Measurements from ENCODE around the gene SIAH3. TPM values are rescaled to one million over a fixed set of nuclear protein-coding genes. Genes with fewer than 3 reads are reported as not detected.

SIAH3 gene
- total RNA-seq, 1 donor from 2014 or later: 0.08 TPM

DNA sequence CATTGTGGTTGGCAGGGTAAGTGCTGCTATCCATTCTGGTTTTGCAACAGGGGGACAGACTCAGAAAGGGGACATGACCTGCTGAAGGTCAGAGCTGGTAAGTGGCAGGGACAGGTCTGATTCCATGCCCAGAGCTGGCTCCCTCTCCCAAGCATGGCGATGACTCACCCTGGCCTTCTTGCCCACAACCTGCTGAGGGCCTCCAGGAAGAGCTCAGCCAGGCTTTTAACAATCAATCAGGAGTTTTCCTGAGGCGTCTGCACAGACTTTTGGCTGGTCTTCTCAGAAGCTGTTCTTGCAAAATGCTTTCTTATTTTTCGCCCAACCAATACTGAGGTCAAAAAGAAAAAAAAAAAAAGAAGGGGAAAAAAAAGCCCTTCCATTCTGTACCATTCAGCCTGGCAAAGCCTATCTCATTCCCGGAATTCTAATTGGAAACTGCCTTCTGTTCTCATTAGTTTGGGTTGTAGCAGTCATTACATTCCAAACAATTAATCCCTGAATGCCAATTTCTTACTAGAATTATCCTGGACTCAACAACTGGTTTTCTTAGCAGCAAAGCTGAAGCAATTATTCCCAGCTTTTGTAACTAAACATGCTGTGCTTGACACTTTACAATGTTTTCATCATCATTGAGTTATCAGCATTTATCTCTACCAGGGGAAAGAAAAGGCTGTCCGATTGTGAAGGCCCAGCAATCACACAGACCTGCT lies 17.7 kb downstream of the SIAH3 start:
- Mint-ChIP-seq H3K27ac (ENCODE audit: unreplicated experiment) (no peak overlapping the region), H3K36me3 (ENCODE audit: low read depth, unreplicated experiment) (no peaks in the 10 kb centered on the region), H3K9me3 (ENCODE audit: unreplicated experiment) (no peaks in the 10 kb centered on the region), H3K4me1 (ENCODE audit: unreplicated experiment) (peaks cover 5% of the 10 kb centered on the region), H3K27me3 (ENCODE audit: unreplicated experiment) (peaks cover 1% of the 10 kb centered on the region), H3K4me3 (ENCODE audit: unreplicated experiment) (no peak overlapping the region)
- TF ChIP-seq CTCF (IDR thresholded peaks at IDR 0.05; ENCODE audit: unreplicated experiment): no peak
- DNase-seq (ENCODE audit: low spot score): no peak

DNA sequence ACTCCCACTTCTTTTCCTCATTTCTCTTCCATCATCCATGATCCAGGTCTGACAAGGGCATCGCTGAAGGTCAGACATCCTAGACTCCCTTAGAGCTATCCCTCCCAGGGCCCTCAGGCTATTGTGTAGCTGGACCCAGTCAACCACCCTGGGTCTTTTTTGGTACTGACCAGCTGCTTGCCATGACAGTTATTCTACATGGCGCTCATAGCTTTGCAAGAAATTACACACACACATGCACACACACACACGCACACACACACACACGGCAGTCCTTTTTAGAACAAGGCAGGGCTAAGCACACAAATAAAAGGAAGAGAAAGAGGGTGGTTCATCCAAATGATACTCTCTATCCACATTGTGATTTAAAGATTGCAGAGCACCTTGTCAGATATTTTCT lies 18.3 kb downstream of the SIAH3 start:
- Mint-ChIP-seq H3K9me3 (ENCODE audit: unreplicated experiment) (no peaks in the 10 kb centered on the region), H3K4me1 (ENCODE audit: unreplicated experiment) (peaks cover 5% of the 10 kb centered on the region), H3K4me3 (ENCODE audit: unreplicated experiment) (no peak overlapping the region), H3K27ac (ENCODE audit: unreplicated experiment) (no peak overlapping the region), H3K36me3 (ENCODE audit: low read depth, unreplicated experiment) (no peaks in the 10 kb centered on the region), H3K27me3 (ENCODE audit: unreplicated experiment) (peaks cover 1% of the 10 kb centered on the region)
- DNase-seq (ENCODE audit: low spot score): no peak
- no peak for TF ChIP-seq CTCF (IDR thresholded peaks at IDR 0.05; ENCODE audit: unreplicated experiment)

DNA sequence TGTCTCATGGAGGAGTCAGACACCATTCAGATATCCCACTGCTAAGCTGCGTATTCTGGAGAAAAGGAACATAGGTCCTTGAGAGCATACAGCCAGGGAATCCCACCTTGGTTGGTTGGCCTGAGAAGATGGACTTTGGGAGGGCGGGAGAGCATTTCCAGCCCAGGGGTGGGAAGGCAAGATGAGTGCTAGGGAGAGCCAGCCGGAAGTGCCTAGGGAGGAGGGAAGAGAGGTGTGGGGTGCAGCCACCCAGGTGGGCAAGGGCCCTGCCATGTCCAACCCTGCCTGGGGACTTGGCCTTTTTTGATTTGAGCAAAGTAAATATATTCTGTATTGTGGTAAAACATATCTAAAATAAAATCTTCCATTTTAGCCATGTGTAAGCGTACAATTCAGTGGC lies 19.7 kb downstream of the SIAH3 start:
- DNase-seq (ENCODE audit: low spot score): no peak
- TF ChIP-seq CTCF (IDR thresholded peaks at IDR 0.05; ENCODE audit: unreplicated experiment): no peak
- H3K4me3 Mint-ChIP-seq (ENCODE audit: unreplicated experiment): no peak overlapping the region

DNA sequence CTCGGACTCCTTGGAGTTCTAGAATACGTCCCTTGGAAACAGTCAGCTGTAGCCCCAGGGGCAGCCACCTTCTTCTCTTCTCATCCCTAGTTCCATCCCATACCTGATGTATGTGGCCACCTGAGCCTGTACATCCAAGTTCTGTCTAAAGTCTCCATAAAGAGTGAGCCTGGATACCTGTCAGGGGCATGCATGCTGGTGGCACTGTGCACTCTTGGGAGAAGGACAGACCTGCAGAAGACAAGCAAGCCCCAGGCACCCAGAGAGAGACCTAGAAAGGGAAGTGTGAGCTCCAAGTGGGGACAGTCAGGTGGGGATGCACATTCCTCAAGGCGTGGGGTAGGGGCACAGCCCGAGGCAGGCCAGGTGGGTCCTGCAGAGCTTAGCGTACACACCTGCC lies 21.4 kb downstream of the SIAH3 start:
- H3K4me3 Mint-ChIP-seq (ENCODE audit: unreplicated experiment): no peak overlapping the region
- H3K27ac Mint-ChIP-seq (ENCODE audit: unreplicated experiment): no peak overlapping the region
- H3K27me3 Mint-ChIP-seq (ENCODE audit: unreplicated experiment): no peaks in the 10 kb centered on the region
- H3K9me3 Mint-ChIP-seq (ENCODE audit: unreplicated experiment): no peaks in the 10 kb centered on the region
- H3K36me3 Mint-ChIP-seq (ENCODE audit: low read depth, unreplicated experiment): no peaks in the 10 kb centered on the region
- H3K4me1 Mint-ChIP-seq (ENCODE audit: unreplicated experiment): peaks cover 5% of the 10 kb centered on the region
- no peak for TF ChIP-seq CTCF (IDR thresholded peaks at IDR 0.05; ENCODE audit: unreplicated experiment)
- DNase-seq (ENCODE audit: low spot score): no peak

More for the DNA sequence above, 19.7 kb downstream of the SIAH3 start:
- Mint-ChIP-seq H3K27me3 (ENCODE audit: unreplicated experiment) (peaks cover under 1% of the 10 kb centered on the region), H3K4me1 (ENCODE audit: unreplicated experiment) (peaks cover 5% of the 10 kb centered on the region), H3K36me3 (ENCODE audit: low read depth, unreplicated experiment) (no peaks in the 10 kb centered on the region), H3K9me3 (ENCODE audit: unreplicated experiment) (no peaks in the 10 kb centered on the region), H3K27ac (ENCODE audit: unreplicated experiment) (no peak overlapping the region)

DNA sequence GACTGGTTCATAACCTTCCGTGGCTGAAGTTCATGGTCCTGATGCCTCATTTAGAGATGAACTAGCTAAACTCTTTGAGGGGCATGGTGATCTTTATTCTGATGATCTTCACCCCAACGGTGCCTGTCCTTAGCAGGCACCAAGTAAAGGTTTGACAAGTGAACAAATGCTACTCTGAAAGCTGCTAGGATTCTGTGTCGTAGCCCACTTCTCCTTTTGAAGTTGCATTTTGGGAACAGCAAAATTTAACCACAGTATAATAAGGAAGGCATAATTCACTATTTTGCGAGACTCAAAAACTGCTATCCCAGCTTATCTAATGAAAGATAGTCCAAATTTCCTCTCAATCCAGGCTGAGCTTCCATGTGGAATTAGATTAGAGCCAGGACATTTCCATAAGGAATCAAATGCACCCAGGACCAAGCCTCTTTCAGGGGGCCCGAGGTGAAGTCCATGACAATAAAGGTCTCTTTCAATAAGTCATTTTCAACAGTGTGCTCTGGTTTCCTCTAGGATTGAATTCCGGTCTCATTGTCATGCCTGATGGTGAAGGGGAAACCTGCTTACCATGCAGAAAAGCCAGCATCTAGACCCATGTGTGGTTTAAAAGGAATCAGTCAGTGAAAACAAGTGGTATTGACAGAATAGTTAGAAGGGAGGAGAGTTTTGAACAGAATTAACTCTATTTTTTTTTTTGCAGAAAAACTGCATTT lies 23.1 kb downstream of the SIAH3 start:
- DNase-seq (ENCODE audit: low spot score): no peak
- Mint-ChIP-seq H3K36me3 (ENCODE audit: low read depth, unreplicated experiment) (no peaks in the 10 kb centered on the region), H3K27ac (ENCODE audit: unreplicated experiment) (no peak overlapping the region)

More for the DNA sequence above, 23.1 kb downstream of the SIAH3 start:
- H3K4me1 Mint-ChIP-seq (ENCODE audit: unreplicated experiment): peaks cover 3% of the 10 kb centered on the region
- TF ChIP-seq CTCF (IDR thresholded peaks at IDR 0.05; ENCODE audit: unreplicated experiment): no peak
- no peaks in the 10 kb centered on the region for H3K27me3 Mint-ChIP-seq (ENCODE audit: unreplicated experiment)
- H3K9me3 Mint-ChIP-seq (ENCODE audit: unreplicated experiment): no peaks in the 10 kb centered on the region
- H3K4me3 Mint-ChIP-seq (ENCODE audit: unreplicated experiment): no peak overlapping the region

All from endothelial cell (in vitro differentiated cells).